PC-3 (cell line): ENCODE data around the gene DENND2A. TPM values are rescaled to one million over a fixed set of nuclear protein-coding genes. Genes with fewer than 3 reads are reported as not detected.

Experiments
- ATAC-seq: fragments of 200-7000 bp; cut with Tn5 transposase; 2 replicates; pipeline ENCODE4 v1.9.1; 2020; ENCODE audit warnings: mild to moderate bottlenecking, moderate library complexity
- BruUV-seq: library from RNA; stranded (reverse); fragments of 400-500 nt; replicated peaks from 2 replicates; lab custom pipeline; 2021; lab: Mats Ljungman, UMichigan
- CTCF ChIA-PET: fragments of 300-600 bp; sonication (Branson Sonifier 250); formaldehyde crosslinking; loops from one replicate; lab custom pipeline; 2022; ENCODE audit warnings: antibody characterized with exemption; lab: Charles Lee
- POLR2A ChIA-PET: fragments of 300-600 bp; sonication (Branson Sonifier 250); formaldehyde crosslinking; loops from one replicate; lab custom pipeline; 2022; ENCODE audit warnings: antibody characterized with exemption; ENCODE audit not compliant: unreplicated experiment; lab: Charles Lee
- DNase-seq: peaks from one replicate; pipeline ENCODE4 v3.0.0-alpha.2; 2015
- H2AFZ ChIP-seq: fragments of 300-600 bp; sonication (generic); 2 replicates; pipeline ENCODE4 v1.6.0; 2016; ENCODE audit warnings: antibody characterized with exemption, low read length
- H3F3A ChIP-seq: fragments of 300-600 bp; sonication (generic); one replicate; pipeline ENCODE4 v1.6.0; 2017; ENCODE audit warnings: antibody characterized with exemption, low read length, control low read depth, mild to moderate bottlenecking; ENCODE audit not compliant: unreplicated experiment
- H3K27ac ChIP-seq: fragments of 300-600 bp; sonication (generic); 2 replicates; pipeline ENCODE4 v1.5.1; 2016; ENCODE audit warnings: mild to moderate bottlenecking, low read length
- H3K27me3 ChIP-seq: fragments of 300-600 bp; sonication (generic); 2 replicates; pipeline ENCODE4 v1.6.1; 2016; ENCODE audit warnings: low read length, mixed read lengths
- H3K36me3 ChIP-seq: fragments of 300-600 bp; sonication (generic); 2 replicates; pipeline ENCODE4 v1.6.1; 2016; ENCODE audit warnings: low read depth, mixed run types, low read length, mixed read lengths
- H3K4me1 ChIP-seq: fragments of 300-600 bp; sonication (generic); 2 replicates; pipeline ENCODE4 v1.5.1; 2016; ENCODE audit warnings: low read length; ENCODE audit not compliant: insufficient read depth
- H3K4me2 ChIP-seq: fragments of 300-600 bp; sonication (generic); 2 replicates; pipeline ENCODE4 v1.6.0; 2016; ENCODE audit warnings: low read length
- H3K4me3 ChIP-seq: fragments of 300-600 bp; sonication (generic); 2 replicates; pipeline ENCODE4 v1.5.1; 2016; ENCODE audit warnings: mild to moderate bottlenecking, low read length, mixed read lengths
- H3K79me2 ChIP-seq: fragments of 300-600 bp; sonication (generic); 2 replicates; pipeline ENCODE4 v1.6.1; 2017; ENCODE audit warnings: low read length, mixed read lengths
- H3K9ac ChIP-seq: fragments of 300-600 bp; sonication (generic); 2 replicates; pipeline ENCODE4 v1.6.0; 2016; ENCODE audit warnings: mild to moderate bottlenecking, low read length
- H3K9me2 ChIP-seq: fragments of 300-600 bp; sonication (generic); replicated peaks from 2 replicates; pipeline ENCODE4 v1.6.1; 2016; ENCODE audit warnings: mixed run types, low read length, mixed read lengths
- H3K9me3 ChIP-seq: fragments of 300-600 bp; sonication (generic); 2 replicates; pipeline ENCODE4 v1.6.1; 2016; ENCODE audit warnings: low read length, mixed read lengths
- H4K20me1 ChIP-seq: fragments of 300-600 bp; sonication (generic); 2 replicates; pipeline ENCODE4 v1.6.1; 2016; ENCODE audit warnings: low read length, mixed read lengths
- CTCF ChIP-seq: fragments of 300-600 bp; sonication (generic); conservative IDR thresholded peaks from 2 replicates; pipeline ENCODE4 v1.5.1; 2017; ENCODE audit warnings: antibody characterized with exemption, low read depth, mild to moderate bottlenecking, low read length
- EZH2 ChIP-seq: fragments of 300-600 bp; sonication (generic); IDR thresholded peaks from one replicate; pipeline ENCODE4 v1.6.1; 2017; ENCODE audit warnings: antibody characterized with exemption, mild to moderate bottlenecking, low read length; ENCODE audit not compliant: unreplicated experiment
- EZH2phosphoT487 ChIP-seq: fragments of 300-600 bp; sonication (generic); IDR thresholded peaks from 2 replicates; pipeline ENCODE4 v1.6.1; 2018; ENCODE audit warnings: mild to moderate bottlenecking, antibody characterized with exemption, low read length, borderline replicate concordance
- intact Hi-C: fragments of 100-400 bp; cut with micrococcal nuclease; formaldehyde crosslinking; loops from 2 replicates; pipeline ENCODE4 v1.9.0; 2023
- total RNA-seq: library from RNA; depleted of rRNA; stranded (reverse); fragments of >200 nt; gene quantifications from 2 replicates; pipeline ENCODE4 v1.2.3, GENCODE V29; 2014

The DENND2A gene
- total RNA-seq, 1 experiment from 2014 or later: 8.9 TPM

DNA sequence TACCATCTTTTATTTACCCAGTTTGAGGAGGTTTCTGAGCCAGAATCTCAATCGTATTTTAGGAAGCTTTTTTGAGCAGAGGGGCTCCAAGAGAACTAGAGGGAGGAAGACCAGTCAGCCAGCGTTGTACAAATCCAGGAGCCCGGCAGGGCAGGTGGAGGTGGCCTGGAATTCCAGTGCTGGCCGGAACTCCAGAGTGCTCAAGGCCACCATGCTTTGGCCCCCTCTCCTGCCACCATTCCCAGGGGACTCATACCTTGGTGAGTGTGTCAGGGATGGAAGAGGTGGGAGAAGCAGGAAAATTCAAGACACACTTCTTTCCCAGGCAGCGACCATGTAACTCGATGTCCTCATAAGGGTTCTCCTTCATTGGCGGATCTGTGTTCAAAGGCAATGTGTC, 55.3 kb downstream of the DENND2A start:
- DNase-seq (no peak), ATAC-seq (no peak)
- no peak overlapping the region for H3K27ac ChIP-seq
- H3K27me3 ChIP-seq: no peaks in the 10 kb centered on the region
- H3K9me2 ChIP-seq: no peaks in the 10 kb centered on the region
- H2AFZ ChIP-seq: no peak overlapping the region
- H3K9ac ChIP-seq: no peak overlapping the region
- H3K4me2 ChIP-seq: no peak overlapping the region
- no peaks in the 10 kb centered on the region for H3K79me2 ChIP-seq
- H3K36me3 ChIP-seq: no peaks in the 10 kb centered on the region
- no TSS peak for BruUV-seq
- no peaks in the 10 kb centered on the region for H4K20me1 ChIP-seq
- no peak overlapping the region for H3K4me3 ChIP-seq
- H3F3A ChIP-seq: no peaks in the 10 kb centered on the region
- TF ChIP-seq EZH2 (no peak), EZH2phosphoT487 (no peak), CTCF (no peak)
- ChIA-PET POLR2A (no interaction called here), CTCF (no interaction called here)
- intact Hi-C loops: no loop called here
- no peaks in the 10 kb centered on the region for H3K9me3 ChIP-seq
- 0 out of 2 replicates have a peak, but pooled peaks cover 3% of the 10 kb centered on the region for H3K4me1 ChIP-seq

DNA sequence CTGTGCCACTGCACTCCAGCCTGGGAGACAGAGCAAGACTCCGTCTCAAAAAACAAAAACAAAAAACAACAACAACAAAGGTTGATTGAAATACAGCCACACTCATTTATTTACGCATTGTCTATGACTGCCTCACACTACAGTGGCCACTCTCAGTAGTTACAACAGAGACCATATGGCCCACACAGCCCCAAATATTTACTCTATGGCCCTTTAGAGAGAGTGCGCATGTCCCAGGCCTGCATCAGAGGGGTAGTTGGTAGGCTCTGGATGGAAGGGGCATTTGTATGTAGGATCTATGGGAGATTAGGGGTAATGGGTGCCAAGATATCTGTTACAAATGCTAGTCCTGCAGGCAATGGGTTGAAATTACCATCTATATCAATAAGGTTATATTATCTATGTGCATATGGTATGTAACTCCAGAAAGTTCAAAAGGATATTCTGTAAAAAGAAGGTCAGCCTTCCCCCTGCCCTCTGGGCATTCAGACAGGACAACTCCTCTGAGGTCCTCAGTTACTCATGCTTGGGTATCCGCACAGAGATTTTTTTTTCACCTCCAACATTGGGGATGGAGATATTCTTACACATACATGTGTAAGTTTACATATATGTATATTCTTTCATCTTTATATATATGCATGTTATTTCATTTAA, 56.3 kb downstream of the DENND2A start:
- Histone ChIP-seq H3K9ac (no peak overlapping the region), H4K20me1 (no peaks in the 10 kb centered on the region), H3F3A (no peaks in the 10 kb centered on the region), H3K79me2 (no peaks in the 10 kb centered on the region), H3K9me2 (no peaks in the 10 kb centered on the region), H3K27me3 (no peaks in the 10 kb centered on the region), H3K36me3 (no peaks in the 10 kb centered on the region), H3K27ac (no peak overlapping the region), H3K9me3 (no peaks in the 10 kb centered on the region), H3K4me2 (no peak overlapping the region), H3K4me3 (no peak overlapping the region), H2AFZ (no peak overlapping the region), H3K4me1 (no peaks in the 10 kb centered on the region)
- DNase-seq: no peak
- TF ChIP-seq EZH2: no peak
- TF ChIP-seq EZH2phosphoT487: no peak
- no peak for TF ChIP-seq CTCF
- ATAC-seq: no peak
- BruUV-seq: no TSS peak
- POLR2A ChIA-PET: no interaction called here
- intact Hi-C loops: no loop called here
- CTCF ChIA-PET: no interaction called here

- H3K4me1 ChIP-seq: no peaks in the 10 kb centered on the region
- H3K79me2 ChIP-seq: no peaks in the 10 kb centered on the region
- H3K4me3 ChIP-seq: no peak overlapping the region
- H3K4me2 ChIP-seq: no peak overlapping the region
- no TSS peak for BruUV-seq
- no peaks in the 10 kb centered on the region for H3K9me3 ChIP-seq
- no peak for ATAC-seq
- H3K9me2 ChIP-seq: no peaks in the 10 kb centered on the region
- TF ChIP-seq EZH2 (no peak), EZH2phosphoT487 (no peak), CTCF (no peak)
- H4K20me1 ChIP-seq: no peaks in the 10 kb centered on the region
- no peak overlapping the region for H2AFZ ChIP-seq
- ChIA-PET POLR2A (no interaction called here), CTCF (no interaction called here)
- H3F3A ChIP-seq: no peaks in the 10 kb centered on the region
- H3K27ac ChIP-seq: no peak overlapping the region
- intact Hi-C loops: no loop called here
- no peaks in the 10 kb centered on the region for H3K27me3 ChIP-seq
- no peak for DNase-seq
- no peak overlapping the region for H3K9ac ChIP-seq
- H3K36me3 ChIP-seq: no peaks in the 10 kb centered on the region
Measured at GRCh38 chr7:140581411-140581810, 59.2 kb downstream of the DENND2A start.
